Thymus (tissue), 11 donors: Measurements from ENCODE around the gene BLCAP. TPM values are rescaled to one million over a fixed set of nuclear protein-coding genes. Genes with fewer than 3 reads are reported as not detected.
"Not testable (repeated sequence)": the region's sequence is repeated elsewhere in the genome, so short reads cannot be mapped to it uniquely, and the experiment has no call there.

Experiments used
- DNase-seq, 9 donors: peaks; one replicate each; pipeline ENCODE4 v3.0.0-alpha.2; 2013; ENCODE audit warnings: low spot score in 9 of 9, low read depth in 6 of 9, missing footprints in 1 of 9
- H3K27ac ChIP-seq, 2 donors: one replicate each; pipeline ENCODE4 v1.5.1; 2013; ENCODE audit warnings: control low read depth in 1 of 2, low read depth in 1 of 2, low read length in 1 of 2, mild to moderate bottlenecking in 1 of 2, moderate library complexity in 1 of 2
- H3K27me3 ChIP-seq, 2 donors: one replicate each; pipeline ENCODE4 v1.5.1; 2013; ENCODE audit warnings: low read length in 1 of 2; ENCODE audit not compliant: control insufficient read depth in 2 of 2, insufficient read depth in 1 of 2
- H3K36me3 ChIP-seq, 2 donors: one replicate each; pipeline ENCODE4 v1.5.1; 2013; ENCODE audit warnings: low read length in 1 of 2, mild to moderate bottlenecking in 1 of 2, moderate library complexity in 1 of 2; ENCODE audit not compliant: control insufficient read depth in 2 of 2, insufficient read depth in 2 of 2
- H3K4me1 ChIP-seq, 2 donors: one replicate each; pipeline ENCODE4 v1.5.1; 2013; ENCODE audit warnings: low read length in 2 of 2; ENCODE audit not compliant: control insufficient read depth in 2 of 2, insufficient read depth in 2 of 2
- H3K4me3 ChIP-seq, 2 donors: one replicate each; pipeline ENCODE4 v1.5.1; 2013; ENCODE audit warnings: low read length in 2 of 2, control low read depth in 1 of 2, mild to moderate bottlenecking in 1 of 2
- H3K9me3 ChIP-seq, 2 donors: one replicate each; pipeline ENCODE4 v1.5.1; 2013; ENCODE audit warnings: low read length in 1 of 2, mild to moderate bottlenecking in 1 of 2; ENCODE audit not compliant: control insufficient read depth in 2 of 2, insufficient read depth in 1 of 2
- WGBS: extraction: QIAGEN DNeasy Blood & Tissue Kit; methylation state at CpG from one replicate; pipeline ENCODE4 v1.1.7; 2013; 5-methylcytosine and 5-hydroxymethylcytosine counted together
- polyA plus RNA-seq: library from polyadenylated mRNA; stranded (reverse); fragments of 200-250 nt; gene quantifications from one replicate; pipeline ENCODE4 v1.2.3, GENCODE V29; 2013
- total RNA-seq: library from RNA; stranded (reverse); fragments of 120-200 nt; gene quantifications from one replicate; pipeline ENCODE4 v1.2.4, GENCODE V29; 2013
- donor health status: healthy.

Gene BLCAP
- total and polyA plus RNA-seq, 2 donors, result 28.4 to 95.9 TPM

GRCh38 chr20:37473249-37474000 is 54.3 kb downstream of the BLCAP start:
- WGBS, result 94% methylated on average over 11 of the region's 11 CpGs
- peaks cover 0 to 11% of the 10 kb centered on the region in 2 donors for H3K27me3 ChIP-seq
- H3K36me3 ChIP-seq, result no peaks in the 10 kb centered on the region
- H3K27ac ChIP-seq, result no peak overlapping the region
- H3K4me1 ChIP-seq, result no peaks in the 10 kb centered on the region
- H3K4me3 ChIP-seq, result no peak overlapping the region
- no peaks in the 10 kb centered on the region for H3K9me3 ChIP-seq
- no peak for DNase-seq

- not testable (repeated sequence) for H3K4me1 ChIP-seq, DNase-seq, H3K27me3 ChIP-seq, H3K9me3 ChIP-seq, H3K27ac ChIP-seq, H3K36me3 ChIP-seq, H3K4me3 ChIP-seq
- WGBS, result 89% methylated on average over 6 of the region's 6 CpGs
Measured at GRCh38 chr20:37472435-37472834, 55.2 kb downstream of the BLCAP start.

GRCh38 chr20:37471741-37472235 is 55.9 kb downstream of the BLCAP start:
- Histone ChIP-seq H3K4me1 (no peaks in the 10 kb centered on the region), H3K9me3 (no peaks in the 10 kb centered on the region), H3K27ac (no peak overlapping the region), H3K27me3 (peaks cover 0 to 7% of the 10 kb centered on the region in 2 donors), H3K4me3 (no peak overlapping the region), H3K36me3 (no peaks in the 10 kb centered on the region)
- 93% methylated on average over 7 of the region's 7 CpGs for WGBS
- no peak for DNase-seq

GRCh38 chr20:37470190-37470589 is 57.5 kb downstream of the BLCAP start:
- not testable (repeated sequence) for H3K27ac ChIP-seq, DNase-seq, H3K36me3 ChIP-seq, H3K4me3 ChIP-seq, H3K4me1 ChIP-seq, H3K9me3 ChIP-seq, H3K27me3 ChIP-seq
- 98% methylated on average over 8 of the region's 8 CpGs for WGBS

- no peak for DNase-seq
- Histone ChIP-seq H3K4me1 (no peaks in the 10 kb centered on the region), H3K27me3 (peaks cover 0 to 9% of the 10 kb centered on the region in 2 donors), H3K36me3 (no peaks in the 10 kb centered on the region), H3K27ac (no peak overlapping the region), H3K4me3 (no peak overlapping the region), H3K9me3 (no peaks in the 10 kb centered on the region)
- 94% methylated on average over 7 of the region's 7 CpGs for WGBS
Measured at GRCh38 chr20:37469531-37469930, 58.1 kb downstream of the BLCAP start.

GRCh38 chr20:37468886-37469285 is 58.8 kb downstream of the BLCAP start:
- no peak overlapping the region for H3K4me3 ChIP-seq
- H3K4me1 ChIP-seq, result no peaks in the 10 kb centered on the region
- DNase-seq, result no peak
- no peak overlapping the region for H3K27ac ChIP-seq
- H3K27me3 ChIP-seq, result peaks cover 0 to 8% of the 10 kb centered on the region in 2 donors
- WGBS, result 96% methylated on average over 4 of the region's 4 CpGs
- H3K9me3 ChIP-seq, result no peaks in the 10 kb centered on the region
- H3K36me3 ChIP-seq, result no peaks in the 10 kb centered on the region

Other genes with a start within 250 kb of the BLCAP start
- 7.4 TPM for gene MANBAL, start 238.2 kb downstream of the BLCAP start, total RNA-seq
- 44.8 TPM for gene MANBAL, start 238.2 kb downstream of the BLCAP start, polyA plus RNA-seq
- gene SRC, start 181.7 kb downstream of the BLCAP start, total RNA-seq, result 4.4 TPM
- 14.5 TPM for gene SRC, start 181.7 kb downstream of the BLCAP start, polyA plus RNA-seq
- gene NNAT, start 6.6 kb downstream of the BLCAP start, total RNA-seq, result 19.9 TPM
- 16.1 TPM for gene NNAT, start 6.6 kb downstream of the BLCAP start, polyA plus RNA-seq
- 46.5 TPM for gene CTNNBL1, start 166.2 kb upstream of the BLCAP start, total RNA-seq
- 61.9 TPM for gene CTNNBL1, start 166.2 kb upstream of the BLCAP start, polyA plus RNA-seq